ENCODE data around the gene S100A16.

S100A16 gene

DNA sequence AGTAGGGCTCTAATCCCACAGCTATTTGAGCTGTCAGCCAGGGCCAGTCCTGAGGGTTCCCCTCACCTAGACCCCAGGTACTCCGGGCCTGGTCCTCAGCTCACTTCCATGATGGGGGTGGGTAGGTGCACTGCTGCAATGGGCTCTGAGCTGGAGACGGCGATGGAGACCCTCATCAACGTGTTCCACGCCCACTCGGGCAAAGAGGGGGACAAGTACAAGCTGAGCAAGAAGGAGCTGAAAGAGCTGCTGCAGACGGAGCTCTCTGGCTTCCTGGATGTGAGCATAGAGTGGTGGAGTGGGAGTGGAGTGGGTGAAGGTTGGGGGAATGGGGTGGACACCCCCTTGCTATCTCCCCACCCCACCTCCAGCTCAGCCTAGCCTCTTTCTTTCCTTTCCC is 17.4 kb upstream of the S100A16 start:
- peaks cover 27% of the 10 kb centered on the region for H3K27me3 ChIP-seq
- TF ChIP-seq, protein P1, sequence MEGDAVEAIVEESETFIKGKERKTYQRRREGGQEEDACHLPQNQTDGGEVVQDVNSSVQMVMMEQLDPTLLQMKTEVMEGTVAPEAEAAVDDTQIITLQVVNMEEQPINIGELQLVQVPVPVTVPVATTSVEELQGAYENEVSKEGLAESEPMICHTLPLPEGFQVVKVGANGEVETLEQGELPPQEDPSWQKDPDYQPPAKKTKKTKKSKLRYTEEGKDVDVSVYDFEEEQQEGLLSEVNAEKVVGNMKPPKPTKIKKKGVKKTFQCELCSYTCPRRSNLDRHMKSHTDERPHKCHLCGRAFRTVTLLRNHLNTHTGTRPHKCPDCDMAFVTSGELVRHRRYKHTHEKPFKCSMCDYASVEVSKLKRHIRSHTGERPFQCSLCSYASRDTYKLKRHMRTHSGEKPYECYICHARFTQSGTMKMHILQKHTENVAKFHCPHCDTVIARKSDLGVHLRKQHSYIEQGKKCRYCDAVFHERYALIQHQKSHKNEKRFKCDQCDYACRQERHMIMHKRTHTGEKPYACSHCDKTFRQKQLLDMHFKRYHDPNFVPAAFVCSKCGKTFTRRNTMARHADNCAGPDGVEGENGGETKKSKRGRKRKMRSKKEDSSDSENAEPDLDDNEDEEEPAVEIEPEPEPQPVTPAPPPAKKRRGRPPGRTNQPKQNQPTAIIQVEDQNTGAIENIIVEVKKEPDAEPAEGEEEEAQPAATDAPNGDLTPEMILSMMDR (IDR thresholded peaks at IDR 0.05) = no peak
- H3K36me3 ChIP-seq = no peaks in the 10 kb centered on the region
- H3K4me3 ChIP-seq (ENCODE audit: low read depth in 1 of 2, low read length in 1 of 2) = no peak overlapping the region
- peaks cover 9 to 17% of the 10 kb centered on the region in 2 experiments for H3K4me1 ChIP-seq (ENCODE audit: control insufficient read depth in 1 of 2, insufficient read depth in 1 of 2, low read depth in 1 of 2, low read length in 1 of 2)
- no peak overlapping the region for H3K27ac ChIP-seq
- no peaks in the 10 kb centered on the region for H3K9me3 ChIP-seq

- no peak overlapping the region for H3K27ac ChIP-seq
- no peak overlapping the region for H3K4me3 ChIP-seq (ENCODE audit: low read depth in 1 of 2, low read length in 1 of 2)
- peaks cover 27% of the 10 kb centered on the region for H3K27me3 ChIP-seq
- H3K4me1 ChIP-seq (ENCODE audit: control insufficient read depth in 1 of 2, insufficient read depth in 1 of 2, low read depth in 1 of 2, low read length in 1 of 2) = peaks cover 7 to 13% of the 10 kb centered on the region in 2 experiments
- TF ChIP-seq, protein P1 (IDR thresholded peaks at IDR 0.05) = no peak
- no peaks in the 10 kb centered on the region for H3K9me3 ChIP-seq
- H3K36me3 ChIP-seq = no peaks in the 10 kb centered on the region
Measured at GRCh38 chr1:153629971-153630370, 17.0 kb upstream of the S100A16 start.

- TF ChIP-seq, protein P1 (IDR thresholded peaks at IDR 0.05) = no peak
- H3K36me3 ChIP-seq = no peaks in the 10 kb centered on the region
- no peak overlapping the region for H3K27ac ChIP-seq
- peaks cover 27% of the 10 kb centered on the region for H3K27me3 ChIP-seq
- peaks cover under 1 to 8% of the 10 kb centered on the region in 2 experiments for H3K4me1 ChIP-seq (ENCODE audit: control insufficient read depth in 1 of 2, insufficient read depth in 1 of 2, low read depth in 1 of 2, low read length in 1 of 2)
- no peak overlapping the region for H3K4me3 ChIP-seq (ENCODE audit: low read depth in 1 of 2, low read length in 1 of 2)
- no peaks in the 10 kb centered on the region for H3K9me3 ChIP-seq
Measured at GRCh38 chr1:153629343-153629665, 16.4 kb upstream of the S100A16 start.

DNA sequence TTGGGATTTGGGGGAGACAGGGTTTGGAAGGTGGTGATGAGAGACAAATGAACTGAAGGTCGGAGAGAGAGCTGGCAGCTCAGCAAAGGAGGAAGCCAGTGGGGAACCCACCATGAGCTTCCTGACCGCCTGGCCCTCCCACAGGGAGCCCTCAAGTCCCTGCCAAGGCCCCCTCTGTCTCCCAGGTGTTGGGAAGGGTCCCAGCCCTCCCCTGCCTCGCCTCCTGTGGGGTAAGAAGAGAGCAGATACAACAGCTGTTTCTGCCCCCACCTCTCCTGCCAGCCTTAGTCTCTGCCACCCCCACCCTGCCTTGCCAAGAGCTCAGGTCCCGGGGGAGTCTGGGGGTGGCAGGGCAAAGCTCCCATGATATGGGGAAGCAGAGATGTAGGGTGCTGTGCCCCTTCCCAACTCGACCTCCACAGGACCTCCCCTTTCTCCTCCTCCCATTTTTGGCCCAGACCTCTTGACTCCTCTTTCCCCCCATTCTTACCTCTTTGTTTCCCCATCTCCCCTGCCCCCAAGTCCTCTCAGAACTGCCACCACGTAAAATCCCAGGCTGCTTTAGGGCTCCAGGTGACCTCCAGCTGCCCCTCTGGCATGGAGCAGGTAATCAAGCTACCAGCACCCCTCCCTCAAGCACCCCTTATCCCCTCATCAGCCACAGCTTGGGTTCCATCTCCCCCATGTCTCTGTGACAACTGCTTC is 15.9 kb upstream of the S100A16 start:
- TF ChIP-seq, protein P1 (IDR thresholded peaks at IDR 0.05) = no peak
- Histone ChIP-seq H3K27ac (no peak overlapping the region), H3K4me1 (ENCODE audit: control insufficient read depth in 1 of 2, insufficient read depth in 1 of 2, low read depth in 1 of 2, low read length in 1 of 2) (peaks cover 0 to 7% of the 10 kb centered on the region in 2 experiments), H3K36me3 (no peaks in the 10 kb centered on the region), H3K4me3 (ENCODE audit: low read depth in 1 of 2, low read length in 1 of 2) (no peak overlapping the region), H3K9me3 (no peaks in the 10 kb centered on the region), H3K27me3 (peaks cover 27% of the 10 kb centered on the region)

- Histone ChIP-seq H3K9me3 (no peaks in the 10 kb centered on the region), H3K27me3 (peaks cover 27% of the 10 kb centered on the region), H3K4me1 (ENCODE audit: control insufficient read depth in 1 of 2, insufficient read depth in 1 of 2, low read depth in 1 of 2, low read length in 1 of 2) (no peaks in the 10 kb centered on the region), H3K27ac (no peak within 1 kb of the TSS), H3K36me3 (no peaks in the 10 kb centered on the region), H3K4me3 (ENCODE audit: low read depth in 1 of 2, low read length in 1 of 2) (no peak within 1 kb of the TSS)
- TF ChIP-seq, protein P1 (IDR thresholded peaks at IDR 0.05) = no peak
Measured at GRCh38 chr1:153627715-153628626, 15.0 kb upstream of the S100A16 start, which contains the start of gene S100A1. Gene S100A1, plus strand, starts transcription at chr1:153628434. Its CDS starts 2,088 bp downstream, at chr1:153630522.

Measured in neutrophil (primary cell).